ENCODE data around the gene VPREB3.

VPREB3 gene

DNA sequence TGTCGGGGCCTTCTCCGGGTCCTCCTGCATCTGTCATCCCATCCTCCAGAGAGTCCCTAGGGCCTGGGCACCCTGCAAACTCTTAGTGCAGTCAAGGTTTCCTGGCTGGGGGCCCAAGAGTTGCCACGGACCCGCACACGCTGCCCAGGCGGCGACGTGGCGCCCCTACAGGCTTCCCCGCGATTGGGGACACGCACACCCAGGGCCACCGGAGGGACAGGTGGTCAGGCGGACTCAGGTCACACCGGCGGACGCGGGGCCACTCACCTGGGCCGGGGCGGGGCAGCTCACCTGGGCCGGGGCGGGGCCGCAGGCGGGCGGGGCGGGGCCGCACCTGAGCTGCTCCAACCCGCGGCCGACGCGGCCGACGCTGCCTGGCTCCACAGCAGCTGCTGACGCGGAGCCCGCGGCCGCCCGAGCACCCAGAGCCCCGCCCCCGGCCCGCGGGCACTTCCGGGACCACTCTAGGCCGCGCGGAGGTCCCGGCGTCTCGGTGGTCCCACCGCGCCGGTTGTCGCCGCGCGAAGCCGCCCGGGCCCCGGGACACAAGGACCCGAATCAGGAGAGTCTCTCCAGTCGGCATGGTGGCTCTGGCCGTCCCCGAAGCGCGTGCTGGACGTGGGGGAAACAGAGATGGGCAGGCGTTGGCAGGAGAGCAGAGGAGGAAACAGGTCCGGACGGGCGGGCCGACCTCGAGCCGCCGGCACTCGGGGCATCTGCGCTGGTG, 3.3 kb downstream of the VPREB3 start, which contains the start of gene ZNF70:
Gene ZNF70, minus strand, starts transcription at position 399 of the 727 bp plus-strand sequence. CDS start 5,972 bp downstream, outside the sequence.
- Histone ChIP-seq H2BK5ac (ENCODE audit: low read depth, low read length, poor library complexity) (peak within 1 kb of the TSS; percentile 81), H4K91ac (ENCODE audit: low read depth, low read length) (peak within 1 kb of the TSS; percentile 88), H3K79me2 (ENCODE audit: control insufficient read depth, insufficient read depth, low read length, poor library complexity) (peaks cover 6% of the 10 kb centered on the region), H3K4ac (ENCODE audit: low read depth, low read length) (peak within 1 kb of the TSS; percentile 41), H4K12ac (ENCODE audit: low read depth, low read length) (peak within 1 kb of the TSS; percentile 99), H3K18ac (ENCODE audit: low read length) (peak within 1 kb of the TSS; percentile 98), H3K4me3 (ENCODE audit: low read depth, low read length) (peak within 1 kb of the TSS; percentile 97), H4K8ac (ENCODE audit: low read depth, low read length) (peak within 1 kb of the TSS; percentile 97), H3K9me3 (ENCODE audit: insufficient read depth, low read depth, low read length) (peaks cover 2% of the 10 kb centered on the region), H3K9ac (ENCODE audit: low read length) (peak within 1 kb of the TSS; percentile 98), H3K27ac (ENCODE audit: low read depth, low read length) (peak within 1 kb of the TSS; percentile 87), H2AFZ (ENCODE audit: insufficient read depth, low read length, poor library complexity) (peak within 1 kb of the TSS; percentile 95), H2BK12ac (ENCODE audit: low read length) (peak within 1 kb of the TSS; percentile 6), H2AK5ac (ENCODE audit: low read length) (peak within 1 kb of the TSS; percentile 4), H3K36me3 (ENCODE audit: control insufficient read depth in 1 of 2, insufficient read depth in 2 of 2, low read length in 2 of 2) (no peaks in the 10 kb centered on the region), H2BK120ac (ENCODE audit: insufficient read depth, low read length, poor library complexity) (peak within 1 kb of the TSS; percentile 81), H3K4me2 (ENCODE audit: low read length) (peak within 1 kb of the TSS; percentile 99), H3K14ac (ENCODE audit: low read length) (peak within 1 kb of the TSS; percentile 99), H3K4me1 (ENCODE audit: control insufficient read depth in 1 of 2, insufficient read depth in 2 of 2, low read length in 2 of 2) (peaks cover 3 to 8% of the 10 kb centered on the region in 2 experiments), H3K23ac (ENCODE audit: low read length) (no peak within 1 kb of the TSS), H3K79me1 (ENCODE audit: low read length) (peaks cover 11% of the 10 kb centered on the region), H3K27me3 (ENCODE audit: insufficient read depth, low read length) (no peaks in the 10 kb centered on the region)
- peak; percentile 87 to 90 for DNase-seq
- no CpG with 5 or more reads among the region's 78 CpGs for WGBS (ENCODE audit: extremely low coverage, insufficient coverage, insufficient read length)

- peaks cover 9 to 13% of the 10 kb centered on the region in 2 experiments for H3K4me1 ChIP-seq (ENCODE audit: control insufficient read depth in 1 of 2, insufficient read depth in 2 of 2, low read length in 2 of 2)
- H2BK5ac ChIP-seq (ENCODE audit: low read depth, low read length, poor library complexity): peak overlapping the region; percentile 25
- H2AFZ ChIP-seq (ENCODE audit: insufficient read depth, low read length, poor library complexity): peak overlapping the region; percentile 92
- H3K27me3 ChIP-seq (ENCODE audit: insufficient read depth, low read length): no peaks in the 10 kb centered on the region
- H2BK12ac ChIP-seq (ENCODE audit: low read length): no peak overlapping the region
- H2BK120ac ChIP-seq (ENCODE audit: insufficient read depth, low read length, poor library complexity): peak overlapping the region; percentile 74
- WGBS (ENCODE audit: extremely low coverage, insufficient coverage, insufficient read length): no CpG with 5 or more reads among the region's 5 CpGs
- H4K91ac ChIP-seq (ENCODE audit: low read depth, low read length): peak overlapping the region; percentile 72
- no peaks in the 10 kb centered on the region for H3K36me3 ChIP-seq (ENCODE audit: control insufficient read depth in 1 of 2, insufficient read depth in 2 of 2, low read length in 2 of 2)
- peak overlapping the region; percentile 56 for H3K14ac ChIP-seq (ENCODE audit: low read length)
- H3K9ac ChIP-seq (ENCODE audit: low read length): peak overlapping the region; percentile 71
- H3K23ac ChIP-seq (ENCODE audit: low read length): no peak overlapping the region
- H3K4me2 ChIP-seq (ENCODE audit: low read length): peak overlapping the region; percentile 99
- peaks cover 11% of the 10 kb centered on the region for H3K79me1 ChIP-seq (ENCODE audit: low read length)
- peak overlapping the region; percentile 97 for H4K8ac ChIP-seq (ENCODE audit: low read depth, low read length)
- H3K4ac ChIP-seq (ENCODE audit: low read depth, low read length): peak overlapping the region; percentile 34
- H3K4me3 ChIP-seq (ENCODE audit: low read depth, low read length): peak overlapping the region; percentile 97
- H3K79me2 ChIP-seq (ENCODE audit: control insufficient read depth, insufficient read depth, low read length, poor library complexity): peaks cover 6% of the 10 kb centered on the region
- peaks cover 2% of the 10 kb centered on the region for H3K9me3 ChIP-seq (ENCODE audit: insufficient read depth, low read depth, low read length)
- DNase-seq: no peak
- no peak overlapping the region for H2AK5ac ChIP-seq (ENCODE audit: low read length)
- peak overlapping the region; percentile 27 for H4K12ac ChIP-seq (ENCODE audit: low read depth, low read length)
- peak overlapping the region; percentile 95 for H3K18ac ChIP-seq (ENCODE audit: low read length)
- peak overlapping the region; percentile 14 for H3K27ac ChIP-seq (ENCODE audit: low read depth, low read length)
Observed at GRCh38 chr22:23750367-23750713, 3.9 kb downstream of the VPREB3 start.

DNA sequence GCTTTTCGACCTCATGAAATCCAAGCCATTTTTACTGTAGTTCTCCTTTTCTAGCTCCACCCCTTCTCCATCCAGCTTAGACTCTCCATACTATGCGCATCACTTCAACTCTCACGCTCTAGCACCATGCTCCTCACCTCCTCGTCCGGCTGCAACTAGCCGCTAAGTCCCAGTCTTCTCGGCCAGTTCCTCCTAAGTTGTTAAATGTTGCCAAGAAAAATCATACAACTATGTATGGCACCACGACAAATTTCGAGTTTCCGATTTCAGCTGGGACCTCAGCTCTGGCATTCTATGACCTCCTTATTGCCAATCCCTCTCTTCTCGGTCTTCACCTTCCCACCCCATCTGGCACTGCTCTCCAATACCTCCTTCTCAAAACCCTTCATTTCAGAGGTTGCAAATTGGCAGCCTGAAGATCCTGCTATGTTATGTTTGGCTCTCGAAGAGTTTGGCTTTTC, 4.4 kb downstream of the VPREB3 start:
- no peak overlapping the region for H4K91ac ChIP-seq (ENCODE audit: low read depth, low read length)
- no peak overlapping the region for H2AK5ac ChIP-seq (ENCODE audit: low read length)
- no peak overlapping the region for H3K4me2 ChIP-seq (ENCODE audit: low read length)
- H3K36me3 ChIP-seq (ENCODE audit: control insufficient read depth in 1 of 2, insufficient read depth in 2 of 2, low read length in 2 of 2): peaks cover 0 to under 1% of the 10 kb centered on the region in 2 experiments
- peaks cover 11% of the 10 kb centered on the region for H3K79me1 ChIP-seq (ENCODE audit: low read length)
- no peak overlapping the region for H2BK12ac ChIP-seq (ENCODE audit: low read length)
- no CpG with 5 or more reads among the region's 12 CpGs for WGBS (ENCODE audit: extremely low coverage, insufficient coverage, insufficient read length)
- no peak overlapping the region for H2AFZ ChIP-seq (ENCODE audit: insufficient read depth, low read length, poor library complexity)
- peaks cover 10 to 13% of the 10 kb centered on the region in 2 experiments for H3K4me1 ChIP-seq (ENCODE audit: control insufficient read depth in 1 of 2, insufficient read depth in 2 of 2, low read length in 2 of 2)
- no peak for DNase-seq
- peaks cover 2% of the 10 kb centered on the region for H3K9me3 ChIP-seq (ENCODE audit: insufficient read depth, low read depth, low read length)
- H3K4me3 ChIP-seq (ENCODE audit: low read depth, low read length): no peak overlapping the region
- no peak overlapping the region for H3K4ac ChIP-seq (ENCODE audit: low read depth, low read length)
- H4K12ac ChIP-seq (ENCODE audit: low read depth, low read length): no peak overlapping the region
- no peak overlapping the region for H3K23ac ChIP-seq (ENCODE audit: low read length)
- H3K14ac ChIP-seq (ENCODE audit: low read length): no peak overlapping the region
- no peak overlapping the region for H3K18ac ChIP-seq (ENCODE audit: low read length)
- no peak overlapping the region for H3K9ac ChIP-seq (ENCODE audit: low read length)
- H4K8ac ChIP-seq (ENCODE audit: low read depth, low read length): no peak overlapping the region
- H2BK120ac ChIP-seq (ENCODE audit: insufficient read depth, low read length, poor library complexity): no peak overlapping the region
- peaks cover 6% of the 10 kb centered on the region for H3K79me2 ChIP-seq (ENCODE audit: control insufficient read depth, insufficient read depth, low read length, poor library complexity)
- H2BK5ac ChIP-seq (ENCODE audit: low read depth, low read length, poor library complexity): no peak overlapping the region
- H3K27me3 ChIP-seq (ENCODE audit: insufficient read depth, low read length): no peaks in the 10 kb centered on the region
- H3K27ac ChIP-seq (ENCODE audit: low read depth, low read length): no peak overlapping the region

- H2AFZ ChIP-seq (ENCODE audit: insufficient read depth, low read length, poor library complexity): no peak overlapping the region
- peaks cover 4% of the 10 kb centered on the region for H3K79me1 ChIP-seq (ENCODE audit: low read length)
- H3K9me3 ChIP-seq (ENCODE audit: insufficient read depth, low read depth, low read length): peaks cover 5% of the 10 kb centered on the region
- peaks cover 2% of the 10 kb centered on the region for H3K79me2 ChIP-seq (ENCODE audit: control insufficient read depth, insufficient read depth, low read length, poor library complexity)
- H3K18ac ChIP-seq (ENCODE audit: low read length): no peak overlapping the region
- H2BK5ac ChIP-seq (ENCODE audit: low read depth, low read length, poor library complexity): no peak overlapping the region
- peak in 1 of 2 donors; percentile 42 for DNase-seq
- H2BK120ac ChIP-seq (ENCODE audit: insufficient read depth, low read length, poor library complexity): no peak overlapping the region
- no peak overlapping the region for H2AK5ac ChIP-seq (ENCODE audit: low read length)
- no peak overlapping the region for H4K12ac ChIP-seq (ENCODE audit: low read depth, low read length)
- H3K9ac ChIP-seq (ENCODE audit: low read length): no peak overlapping the region
- H3K23ac ChIP-seq (ENCODE audit: low read length): no peak overlapping the region
- H2BK12ac ChIP-seq (ENCODE audit: low read length): no peak overlapping the region
- H3K4me2 ChIP-seq (ENCODE audit: low read length): no peak overlapping the region
- H3K4ac ChIP-seq (ENCODE audit: low read depth, low read length): no peak overlapping the region
- H3K27ac ChIP-seq (ENCODE audit: low read depth, low read length): no peak overlapping the region
- H3K36me3 ChIP-seq (ENCODE audit: control insufficient read depth in 1 of 2, insufficient read depth in 2 of 2, low read length in 2 of 2): peaks cover 11 to 16% of the 10 kb centered on the region in 2 experiments
- peaks cover 7 to 10% of the 10 kb centered on the region in 2 experiments for H3K4me1 ChIP-seq (ENCODE audit: control insufficient read depth in 1 of 2, insufficient read depth in 2 of 2, low read length in 2 of 2)
- no peak overlapping the region for H4K8ac ChIP-seq (ENCODE audit: low read depth, low read length)
- H4K91ac ChIP-seq (ENCODE audit: low read depth, low read length): no peak overlapping the region
- no CpG with 5 or more reads among the region's 6 CpGs for WGBS (ENCODE audit: extremely low coverage, insufficient coverage, insufficient read length)
- no peaks in the 10 kb centered on the region for H3K27me3 ChIP-seq (ENCODE audit: insufficient read depth, low read length)
- no peak overlapping the region for H3K4me3 ChIP-seq (ENCODE audit: low read depth, low read length)
- no peak overlapping the region for H3K14ac ChIP-seq (ENCODE audit: low read length)
Observed at GRCh38 chr22:23745791-23746190, 8.4 kb downstream of the VPREB3 start.
